SW480 (cell line): ENCODE data around the gene CAMTA1.
"Not testable (repeated sequence)": the region's sequence is repeated elsewhere in the genome, so short reads cannot be mapped to it uniquely, and the experiment has no call there.

Experiments
- DNase-seq: peaks from one replicate; pipeline ENCODE4 v3.0.0-alpha.2; 2016; ENCODE audit warnings: low spot score

CAMTA1 gene

DNA sequence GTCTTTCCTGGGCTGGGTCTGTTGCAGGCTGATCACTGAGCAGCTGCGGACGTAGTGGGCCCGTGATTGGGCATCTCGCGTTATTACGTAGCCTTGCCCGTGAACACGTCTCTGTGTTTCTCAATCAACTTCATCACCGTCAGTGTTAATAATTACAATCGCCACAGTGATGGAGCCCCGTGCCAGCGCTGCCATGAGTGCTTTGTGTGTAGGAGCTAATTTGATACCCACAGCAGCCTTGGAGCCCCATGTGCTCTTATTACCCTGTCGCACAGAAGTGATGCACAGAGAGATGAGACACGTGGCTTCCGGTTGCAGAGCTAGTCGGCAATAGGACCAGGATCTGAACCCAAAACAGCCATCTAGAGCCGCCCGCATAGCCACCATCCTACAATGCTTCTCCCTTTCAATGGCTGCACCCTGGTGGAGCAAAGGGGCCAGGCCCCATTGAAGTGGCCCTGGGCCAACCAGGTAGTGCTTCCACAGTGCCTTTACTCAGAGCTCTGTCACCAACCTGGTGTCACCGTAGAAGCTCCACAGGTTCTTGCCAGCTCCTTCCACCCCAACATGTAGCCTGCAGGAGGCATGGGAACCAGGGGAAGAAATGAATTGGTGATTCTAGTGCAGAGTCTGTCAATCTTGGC is 587.3 kb downstream of the CAMTA1 start:
- no peak for DNase-seq

DNA sequence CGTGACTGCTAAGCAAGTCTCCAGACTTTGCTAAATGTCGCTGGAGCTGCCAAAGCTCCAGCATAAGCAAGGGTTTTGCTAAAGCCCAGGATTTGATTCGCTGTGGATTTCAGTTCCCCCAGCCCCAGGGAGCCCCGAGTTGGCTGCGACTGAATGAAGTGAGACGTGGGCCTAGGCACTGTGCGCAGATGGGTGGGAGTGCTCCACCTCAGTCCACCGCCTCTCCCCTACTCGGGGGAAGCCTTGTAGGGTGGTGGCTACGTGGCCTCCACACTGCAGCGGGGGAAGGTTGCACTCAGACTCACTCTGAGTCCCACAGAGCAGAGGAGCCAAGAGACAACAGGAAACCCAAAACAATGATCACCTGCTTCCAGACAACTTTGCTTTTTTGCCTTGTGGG is 588.0 kb downstream of the CAMTA1 start:
- no peak for DNase-seq

DNA sequence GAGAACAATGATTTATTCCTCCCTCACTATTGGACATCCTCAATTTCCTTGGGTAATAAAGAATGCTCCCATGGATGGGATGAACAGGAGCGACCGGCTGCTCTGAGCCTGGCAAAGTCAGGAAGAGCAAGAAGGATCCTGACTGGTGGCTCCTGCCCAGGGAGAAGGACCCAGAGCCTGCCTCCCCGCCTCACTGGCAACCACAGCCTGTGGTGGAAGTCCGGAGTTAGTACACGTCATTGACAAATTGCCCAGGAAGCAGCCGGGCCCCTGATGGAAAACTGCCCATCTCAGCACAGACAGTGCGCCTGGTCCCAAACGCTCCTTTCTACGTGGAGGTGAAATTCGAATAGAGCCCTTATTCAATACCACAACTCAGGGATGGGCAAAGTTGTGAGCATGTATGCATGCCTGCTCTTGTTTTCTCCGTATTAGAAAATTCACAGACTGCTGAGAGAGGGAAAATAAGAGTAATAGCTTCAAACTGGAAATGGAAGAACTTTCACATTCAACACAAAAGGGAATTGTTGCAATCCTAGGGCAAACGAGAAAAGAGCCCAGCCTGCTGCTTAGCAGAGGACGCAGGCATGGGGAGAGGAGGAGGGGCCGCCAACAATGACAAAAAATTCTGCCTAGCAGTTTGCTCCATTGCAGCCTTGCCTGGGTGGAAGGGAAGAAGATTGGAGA is 588.8 kb downstream of the CAMTA1 start:
- DNase-seq: no peak

GRCh38 chr1:7374563-7375160 is 589.4 kb downstream of the CAMTA1 start:
- DNase-seq: no peak

- DNase-seq: peak; percentile 46
These were observed 590.1 kb downstream of the CAMTA1 start for GRCh38 chr1:7375329-7375728.

DNA sequence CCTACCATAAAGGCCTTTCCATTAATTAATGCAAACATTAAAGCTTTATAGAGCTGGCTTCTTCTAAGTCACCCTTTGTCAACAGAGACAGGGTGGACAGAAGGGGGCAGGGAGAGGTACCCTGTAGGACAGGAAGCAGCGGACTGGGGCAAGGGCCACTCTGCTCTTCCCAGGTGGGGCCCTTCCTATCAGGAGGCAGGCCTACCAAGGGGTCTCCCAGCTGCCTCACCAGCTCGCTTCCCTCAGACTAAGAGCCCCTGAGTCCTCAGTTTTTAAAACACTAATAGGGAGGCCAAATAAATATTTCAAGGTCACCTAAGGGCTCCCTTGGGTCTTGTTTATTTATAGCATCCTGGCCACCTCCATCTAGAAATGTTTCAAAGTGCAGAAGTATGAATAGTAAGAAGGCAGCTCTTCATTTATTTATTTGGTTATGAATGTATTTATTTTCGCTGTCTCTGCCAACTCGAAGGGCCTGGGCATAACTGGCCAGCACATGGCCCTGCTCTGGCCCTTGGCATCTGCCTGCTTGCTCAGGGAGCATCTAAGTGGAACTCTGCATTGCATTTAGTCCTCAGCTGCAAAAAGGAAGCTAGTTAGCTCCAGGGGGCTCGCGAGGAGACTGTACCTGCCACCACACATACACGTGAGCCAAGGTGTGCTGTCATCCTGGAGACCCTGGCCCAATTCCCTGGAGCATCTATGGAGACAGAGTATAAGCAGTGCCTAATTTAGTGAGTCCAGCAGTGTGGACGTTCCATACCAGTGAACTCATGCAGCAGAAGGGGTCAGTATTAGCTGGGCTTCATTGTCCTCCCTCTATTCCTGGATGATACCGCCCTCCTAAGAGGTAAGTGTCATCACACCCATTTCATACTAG is 590.8 kb downstream of the CAMTA1 start:
- DNase-seq: no peak

DNA sequence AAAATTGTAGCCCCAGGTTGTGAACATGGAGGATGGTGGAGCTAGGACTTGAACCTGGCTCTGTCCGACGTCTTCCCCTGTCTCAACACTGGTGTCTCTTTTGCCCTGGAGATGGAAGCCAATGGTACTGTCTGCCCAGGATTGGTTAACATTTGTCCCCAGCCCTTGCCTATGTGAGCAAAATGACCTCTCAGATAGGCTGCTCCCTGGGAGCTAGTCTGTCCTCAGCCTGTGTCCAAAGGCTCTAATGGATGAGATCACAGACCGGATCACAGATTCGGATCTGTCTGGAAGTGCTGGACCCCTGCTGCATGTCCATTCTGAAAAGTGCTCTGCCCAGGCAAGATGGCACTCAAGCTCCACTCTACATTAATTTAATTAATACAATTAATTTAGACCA is 591.4 kb downstream of the CAMTA1 start:
- no peak for DNase-seq

- no peak for DNase-seq
These were observed 593.3 kb downstream of the CAMTA1 start for GRCh38 chr1:7378346-7379130.

- peak; percentile 58 for DNase-seq
These were observed 594.3 kb downstream of the CAMTA1 start for GRCh38 chr1:7379441-7379971.

DNA sequence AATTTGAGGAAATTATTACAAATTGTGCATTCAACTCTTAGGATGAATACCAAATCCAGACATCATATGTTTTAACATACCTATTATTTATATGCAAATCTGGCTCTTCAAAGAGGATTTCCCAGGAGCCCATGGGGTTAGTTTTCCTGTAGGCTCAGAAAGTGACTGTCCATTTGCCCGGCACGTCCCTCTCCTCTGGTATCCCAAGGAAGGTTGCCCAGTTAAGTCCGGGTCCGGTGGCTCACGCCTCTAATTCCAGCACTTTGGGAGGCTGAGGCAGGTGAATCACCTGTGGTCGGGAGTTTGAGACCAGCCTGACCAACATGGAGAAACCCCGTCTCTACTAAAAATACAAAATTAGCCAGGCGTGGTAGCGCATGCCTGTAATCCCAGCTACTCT is 594.8 kb downstream of the CAMTA1 start:
- DNase-seq: not testable (repeated sequence)

DNA sequence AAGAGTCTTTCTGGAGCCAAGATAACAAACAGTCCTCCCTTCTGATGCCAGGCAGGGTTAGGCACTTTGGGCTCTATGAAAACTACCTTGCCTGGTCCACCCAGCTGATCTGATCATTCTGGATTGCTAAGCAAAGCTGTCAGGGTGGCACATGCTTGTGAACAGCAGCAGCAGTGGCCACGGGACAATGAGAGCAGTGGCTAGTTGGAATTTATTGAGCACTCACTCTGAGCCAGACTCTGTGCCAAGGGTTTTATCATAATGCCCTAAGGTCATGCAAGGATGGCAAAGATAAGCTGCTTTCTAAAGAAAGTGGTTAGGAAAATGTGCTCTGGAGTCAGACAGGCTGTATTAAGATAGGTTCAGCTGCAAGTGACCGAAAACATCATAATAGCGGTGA is 595.5 kb downstream of the CAMTA1 start:
- no peak for DNase-seq

DNA sequence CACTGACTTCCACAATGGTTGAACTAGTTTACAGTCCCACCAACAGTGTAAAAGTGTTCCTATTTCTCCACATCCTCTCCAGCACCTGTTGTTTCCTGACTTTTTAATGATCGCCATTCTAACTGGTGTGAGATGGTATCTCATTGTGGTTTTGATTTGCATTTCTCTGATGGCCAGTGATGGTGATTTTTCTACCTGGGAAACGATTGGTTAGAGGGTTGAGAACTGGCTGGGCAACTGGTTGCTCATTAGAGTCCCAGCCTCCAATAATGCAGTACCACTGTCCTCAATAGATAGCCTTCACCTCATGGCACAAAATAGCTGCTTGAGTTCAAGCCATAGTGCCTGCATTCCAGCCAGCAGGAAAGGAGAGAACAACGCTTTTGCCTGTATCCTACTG is 596.5 kb downstream of the CAMTA1 start:
- DNase-seq: not testable (repeated sequence)

DNA sequence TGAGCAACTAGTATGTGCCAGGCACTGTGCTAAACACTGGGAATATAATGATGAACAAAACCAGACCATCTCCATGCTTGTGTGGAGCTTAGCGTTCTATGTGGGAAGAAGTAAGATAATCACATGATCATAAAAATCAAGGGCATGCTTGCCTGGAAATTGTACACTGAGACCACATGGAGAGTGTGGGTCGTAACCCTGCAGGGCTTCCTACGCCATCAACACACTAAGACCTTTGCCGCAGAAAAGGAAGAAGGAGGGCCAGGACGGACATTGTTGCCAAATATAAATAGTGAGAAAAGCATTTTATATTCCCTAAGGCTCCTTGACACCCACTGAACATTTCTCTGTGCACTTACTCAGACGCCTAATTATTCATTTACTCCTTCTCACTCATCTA is 597.7 kb downstream of the CAMTA1 start:
- DNase-seq: no peak

DNA sequence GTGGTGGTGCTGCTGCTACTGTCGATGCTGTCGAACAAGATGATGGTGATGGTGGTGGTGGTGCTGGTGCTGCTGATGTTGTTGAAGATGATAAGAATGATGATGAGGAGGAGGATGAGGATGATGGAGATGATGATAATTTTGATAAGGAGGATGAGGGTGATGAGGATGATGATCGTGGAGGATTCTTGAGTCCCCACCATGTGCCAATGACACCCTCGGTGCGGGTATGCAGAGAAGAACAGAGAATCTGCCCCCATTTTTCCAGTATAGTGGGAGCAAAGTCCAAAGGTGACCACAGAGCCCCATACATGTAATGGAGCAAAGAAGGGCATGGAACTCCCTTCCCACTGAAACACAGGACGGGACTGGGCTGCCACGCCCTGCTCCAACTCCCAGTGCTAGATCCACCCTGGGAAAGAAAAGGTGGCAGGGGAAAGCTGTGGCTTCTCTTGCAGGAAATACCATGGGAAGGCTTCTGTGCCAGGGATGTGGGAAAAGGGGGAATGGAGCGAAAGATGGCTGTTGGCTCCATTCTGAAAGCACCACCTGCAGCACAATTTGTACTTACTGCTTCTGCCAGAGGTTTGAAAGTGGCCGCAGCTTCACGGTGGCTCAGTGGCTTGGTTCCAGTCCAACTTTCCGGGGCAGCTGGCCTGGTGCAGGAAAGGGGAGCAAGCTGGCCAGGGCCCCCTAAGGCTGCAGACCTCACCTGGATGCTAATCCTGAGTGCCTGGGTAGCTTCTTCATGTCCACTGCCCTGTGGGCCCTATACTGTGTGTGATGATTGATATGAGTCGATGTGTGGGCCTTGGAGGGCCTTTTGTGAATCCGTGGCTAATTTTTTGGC is 598.6 kb downstream of the CAMTA1 start:
- peak; percentile 21 for DNase-seq

DNA sequence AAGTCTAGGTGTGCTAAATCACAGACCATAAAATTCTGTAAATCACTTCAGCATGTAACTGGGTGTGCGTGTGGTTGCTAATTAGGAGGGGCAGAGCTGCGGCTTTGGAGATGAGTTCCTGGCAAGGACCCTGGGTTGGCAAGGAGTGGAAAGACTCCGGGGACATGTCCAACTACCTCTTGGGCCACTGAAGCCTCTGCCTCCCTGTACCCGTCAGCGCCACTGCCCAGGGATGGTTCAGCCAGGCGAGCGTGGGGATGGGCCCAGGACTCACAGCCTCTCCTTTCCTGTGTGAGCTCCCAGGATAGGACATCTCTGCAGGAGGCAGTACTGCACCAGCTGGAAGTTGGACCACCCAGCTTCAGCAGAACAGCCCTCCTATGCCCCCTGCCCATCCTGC is 599.4 kb downstream of the CAMTA1 start:
- no peak for DNase-seq

GRCh38 chr1:7385471-7386225 is 600.4 kb downstream of the CAMTA1 start:
- no peak for DNase-seq

DNA sequence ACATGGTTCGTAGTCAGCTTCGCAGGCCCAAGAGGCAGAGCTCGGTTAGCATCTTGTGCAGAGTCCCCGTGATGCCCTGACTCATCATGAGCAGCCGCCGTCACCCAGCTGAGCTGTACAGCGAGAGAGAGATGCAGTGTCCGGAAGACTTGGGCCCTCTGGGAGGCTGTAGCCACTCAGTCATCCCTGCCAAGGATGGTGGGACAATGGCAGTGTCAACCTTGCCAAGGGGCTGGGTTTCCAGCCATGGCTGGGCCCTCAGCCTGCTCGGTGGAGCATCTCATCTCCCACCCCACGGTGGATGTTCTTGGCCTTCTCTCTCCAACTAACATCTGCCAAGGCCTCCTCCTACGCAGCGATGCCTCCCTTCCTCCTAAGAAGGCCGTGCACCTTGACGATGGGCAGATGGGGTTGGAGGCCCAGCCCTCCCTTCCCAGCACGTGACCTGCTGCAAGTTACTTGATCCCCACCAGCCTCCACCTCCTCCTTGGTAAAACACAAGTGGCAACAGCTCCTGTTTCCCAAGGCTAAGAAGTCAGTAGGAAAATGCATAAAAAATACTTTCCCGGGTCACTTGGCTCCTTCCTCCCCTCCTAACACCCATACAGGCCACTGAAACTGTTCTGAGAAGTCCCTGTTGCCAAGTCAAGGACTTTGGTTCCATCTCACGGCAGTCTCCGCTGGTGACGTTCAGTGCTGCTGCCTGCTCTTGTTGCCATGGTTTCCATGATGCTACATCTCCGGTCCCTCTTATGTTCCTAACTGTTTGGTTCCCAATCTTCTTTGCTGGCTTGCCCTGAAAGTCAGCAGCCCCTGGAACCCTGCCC is 601.2 kb downstream of the CAMTA1 start:
- DNase-seq: no peak

- no peak for DNase-seq
These were observed 602.0 kb downstream of the CAMTA1 start for GRCh38 chr1:7387053-7387927.
